Measurements from ENCODE around the gene NNAT. TPM values are rescaled to one million over a fixed set of nuclear protein-coding genes. Genes with fewer than 3 reads are reported as not detected.

Gene NNAT
- total RNA-seq, 1 experiment from 2014 or later = not detected

DNA sequence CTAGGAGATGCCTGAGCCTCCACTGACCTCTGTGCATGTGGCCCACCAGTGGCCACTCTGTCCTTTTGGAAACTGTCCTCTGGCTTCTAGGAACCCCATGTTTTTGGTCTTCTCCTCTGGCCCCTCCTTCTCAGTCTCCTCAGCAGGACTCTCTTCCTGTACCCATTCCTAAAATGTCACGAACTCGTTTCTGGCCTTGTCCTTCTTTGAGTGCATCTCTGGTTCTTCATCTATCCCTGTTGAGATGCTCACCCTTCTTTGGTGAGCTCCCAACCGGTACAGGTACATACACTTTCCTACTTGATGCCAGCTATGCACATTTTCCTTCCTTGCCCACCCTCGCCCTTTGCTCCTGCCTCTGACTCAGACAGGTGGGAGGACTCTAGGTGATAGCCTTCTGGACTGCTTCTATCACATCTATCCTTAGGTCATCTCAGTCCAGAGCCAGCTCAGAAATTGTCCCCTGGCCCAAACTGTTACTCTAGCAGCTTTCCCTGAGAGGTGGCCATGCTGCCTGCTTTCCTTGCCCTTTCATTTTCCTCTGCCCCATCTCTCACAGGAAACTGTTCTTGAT is 14.8 kb upstream of the NNAT start:
- CTCF ChIA-PET = no interaction called here
- DNase-seq (ENCODE audit: low spot score) = no peak
- Histone ChIP-seq H3K27me3 (replicated peaks; ENCODE audit: insufficient read depth, low read depth, low read length, poor library complexity) (no peaks in the 10 kb centered on the region), H3K36me3 (ENCODE audit: insufficient read depth, low read length, poor library complexity, severe bottlenecking) (no peaks in the 10 kb centered on the region), H3K27ac (ENCODE audit: low read depth, low read length, poor library complexity, severe bottlenecking) (no peak overlapping the region), H3K9me3 (ENCODE audit: low read depth, low read length, poor library complexity, severe bottlenecking) (no peaks in the 10 kb centered on the region), H3K4me3 (ENCODE audit: low read depth, low read length, poor library complexity, severe bottlenecking) (no peak overlapping the region), H3K4me1 (ENCODE audit: insufficient read depth, low read length, poor library complexity, severe bottlenecking) (no peaks in the 10 kb centered on the region)
- TF ChIP-seq, protein P1, sequence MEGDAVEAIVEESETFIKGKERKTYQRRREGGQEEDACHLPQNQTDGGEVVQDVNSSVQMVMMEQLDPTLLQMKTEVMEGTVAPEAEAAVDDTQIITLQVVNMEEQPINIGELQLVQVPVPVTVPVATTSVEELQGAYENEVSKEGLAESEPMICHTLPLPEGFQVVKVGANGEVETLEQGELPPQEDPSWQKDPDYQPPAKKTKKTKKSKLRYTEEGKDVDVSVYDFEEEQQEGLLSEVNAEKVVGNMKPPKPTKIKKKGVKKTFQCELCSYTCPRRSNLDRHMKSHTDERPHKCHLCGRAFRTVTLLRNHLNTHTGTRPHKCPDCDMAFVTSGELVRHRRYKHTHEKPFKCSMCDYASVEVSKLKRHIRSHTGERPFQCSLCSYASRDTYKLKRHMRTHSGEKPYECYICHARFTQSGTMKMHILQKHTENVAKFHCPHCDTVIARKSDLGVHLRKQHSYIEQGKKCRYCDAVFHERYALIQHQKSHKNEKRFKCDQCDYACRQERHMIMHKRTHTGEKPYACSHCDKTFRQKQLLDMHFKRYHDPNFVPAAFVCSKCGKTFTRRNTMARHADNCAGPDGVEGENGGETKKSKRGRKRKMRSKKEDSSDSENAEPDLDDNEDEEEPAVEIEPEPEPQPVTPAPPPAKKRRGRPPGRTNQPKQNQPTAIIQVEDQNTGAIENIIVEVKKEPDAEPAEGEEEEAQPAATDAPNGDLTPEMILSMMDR (conservative IDR thresholded peaks at IDR 0.05; ENCODE audit: low read depth, low read length) = no peak
- no peak for TF ChIP-seq EZH2 (IDR thresholded peaks at IDR 0.05; ENCODE audit: borderline replicate concordance, low read depth, low read length, poor library complexity, severe bottlenecking)
- POLR2A ChIA-PET (ENCODE audit: low non-redundant PET) = no interaction called here
- no TSS peak for BruUV-seq (replicated peaks)
- intact Hi-C loops (cut with micrococcal nuclease; ENCODE audit: unreplicated experiment) = no loop called here

DNA sequence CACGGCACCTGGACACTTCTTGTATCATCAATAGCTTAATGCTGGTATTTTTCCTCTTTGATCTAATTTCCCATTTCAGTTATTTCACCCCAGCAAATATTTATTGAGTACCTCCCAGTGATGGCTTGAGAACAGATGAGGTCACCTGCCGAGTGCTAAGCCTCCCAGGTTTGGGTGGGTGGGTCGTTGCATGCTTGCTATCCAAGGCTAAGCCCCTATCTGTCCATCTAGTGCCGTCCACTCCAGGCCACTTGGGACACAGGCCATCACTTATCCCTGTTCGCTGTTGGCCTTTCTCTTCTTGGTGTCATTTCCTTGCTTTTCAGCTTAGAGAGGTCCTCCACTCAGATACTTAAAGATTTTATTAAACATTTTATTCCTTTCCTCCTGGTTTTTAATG is 10.8 kb upstream of the NNAT start:
- TF ChIP-seq, protein P1 (conservative IDR thresholded peaks at IDR 0.05; ENCODE audit: low read depth, low read length) = no peak
- TF ChIP-seq EZH2 (IDR thresholded peaks at IDR 0.05; ENCODE audit: borderline replicate concordance, low read depth, low read length, poor library complexity, severe bottlenecking) = no peak
- H3K27me3 ChIP-seq (replicated peaks; ENCODE audit: insufficient read depth, low read depth, low read length, poor library complexity) = no peaks in the 10 kb centered on the region
- no peaks in the 10 kb centered on the region for H3K9me3 ChIP-seq (ENCODE audit: low read depth, low read length, poor library complexity, severe bottlenecking)
- H3K36me3 ChIP-seq (ENCODE audit: insufficient read depth, low read length, poor library complexity, severe bottlenecking) = no peaks in the 10 kb centered on the region
- H3K4me1 ChIP-seq (ENCODE audit: insufficient read depth, low read length, poor library complexity, severe bottlenecking) = no peaks in the 10 kb centered on the region
- POLR2A ChIA-PET (ENCODE audit: low non-redundant PET) = no interaction called here
- no peak overlapping the region for H3K4me3 ChIP-seq (ENCODE audit: low read depth, low read length, poor library complexity, severe bottlenecking)
- intact Hi-C loops (cut with micrococcal nuclease; ENCODE audit: unreplicated experiment) = no loop called here
- H3K27ac ChIP-seq (ENCODE audit: low read depth, low read length, poor library complexity, severe bottlenecking) = no peak overlapping the region
- no peak for DNase-seq (ENCODE audit: low spot score)
- CTCF ChIA-PET = no interaction called here
- BruUV-seq (replicated peaks) = no TSS peak

DNA sequence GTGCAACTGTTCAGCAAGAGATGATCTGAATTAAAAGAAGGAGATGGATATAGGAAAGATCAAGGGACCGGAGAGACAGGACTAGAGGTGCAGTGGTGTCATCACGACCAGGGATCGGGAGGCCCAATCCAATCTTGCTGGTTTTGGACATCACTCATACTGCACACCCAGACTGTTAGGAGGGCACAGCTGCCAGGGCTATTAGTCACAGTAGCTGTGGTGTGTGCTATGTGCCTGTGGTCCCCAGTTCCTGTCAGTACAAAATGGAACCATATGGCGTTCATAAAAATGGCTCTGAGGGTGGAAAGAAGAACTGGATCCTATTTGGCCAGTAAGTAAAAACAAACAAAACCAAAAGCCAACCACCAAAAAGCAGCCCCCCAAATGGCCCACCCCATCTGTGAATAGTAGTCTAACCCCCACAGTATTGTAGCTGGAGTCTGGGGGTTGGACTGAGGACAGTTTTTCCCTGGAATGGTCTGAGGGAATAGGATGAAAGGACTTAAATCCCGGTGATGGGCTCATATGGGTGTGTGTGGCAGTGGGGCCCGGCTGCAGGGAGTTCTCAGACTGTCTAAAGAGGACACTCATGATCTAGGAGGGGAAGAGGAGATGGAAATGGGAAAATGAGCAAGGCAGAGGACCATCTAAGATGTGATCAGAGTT is 9.3 kb upstream of the NNAT start:
- BruUV-seq (replicated peaks) = no TSS peak
- H3K4me1 ChIP-seq (ENCODE audit: insufficient read depth, low read length, poor library complexity, severe bottlenecking) = peaks cover 1% of the 10 kb centered on the region
- no peaks in the 10 kb centered on the region for H3K9me3 ChIP-seq (ENCODE audit: low read depth, low read length, poor library complexity, severe bottlenecking)
- CTCF ChIA-PET = no interaction called here
- no peak for DNase-seq (ENCODE audit: low spot score)
- H3K4me3 ChIP-seq (ENCODE audit: low read depth, low read length, poor library complexity, severe bottlenecking) = no peak overlapping the region
- H3K27ac ChIP-seq (ENCODE audit: low read depth, low read length, poor library complexity, severe bottlenecking) = no peak overlapping the region
- POLR2A ChIA-PET (ENCODE audit: low non-redundant PET) = no interaction called here
- TF ChIP-seq, protein P1 (conservative IDR thresholded peaks at IDR 0.05; ENCODE audit: low read depth, low read length) = no peak
- TF ChIP-seq EZH2 (IDR thresholded peaks at IDR 0.05; ENCODE audit: borderline replicate concordance, low read depth, low read length, poor library complexity, severe bottlenecking) = no peak
- no peaks in the 10 kb centered on the region for H3K36me3 ChIP-seq (ENCODE audit: insufficient read depth, low read length, poor library complexity, severe bottlenecking)
- intact Hi-C loops (cut with micrococcal nuclease; ENCODE audit: unreplicated experiment) = no loop called here
- H3K27me3 ChIP-seq (replicated peaks; ENCODE audit: insufficient read depth, low read depth, low read length, poor library complexity) = no peaks in the 10 kb centered on the region
